CD4-positive, alpha-beta T cell treated with Interleukin-2 at 100 ng/mL for 4 hours (primary cell): ENCODE data around the gene ANKRD33B.

Experiments used
- DNase-seq: peaks from one replicate; pipeline ENCODE4 v3.0.0-alpha.2; 2020; ENCODE audit warnings: low spot score

ANKRD33B gene

DNA sequence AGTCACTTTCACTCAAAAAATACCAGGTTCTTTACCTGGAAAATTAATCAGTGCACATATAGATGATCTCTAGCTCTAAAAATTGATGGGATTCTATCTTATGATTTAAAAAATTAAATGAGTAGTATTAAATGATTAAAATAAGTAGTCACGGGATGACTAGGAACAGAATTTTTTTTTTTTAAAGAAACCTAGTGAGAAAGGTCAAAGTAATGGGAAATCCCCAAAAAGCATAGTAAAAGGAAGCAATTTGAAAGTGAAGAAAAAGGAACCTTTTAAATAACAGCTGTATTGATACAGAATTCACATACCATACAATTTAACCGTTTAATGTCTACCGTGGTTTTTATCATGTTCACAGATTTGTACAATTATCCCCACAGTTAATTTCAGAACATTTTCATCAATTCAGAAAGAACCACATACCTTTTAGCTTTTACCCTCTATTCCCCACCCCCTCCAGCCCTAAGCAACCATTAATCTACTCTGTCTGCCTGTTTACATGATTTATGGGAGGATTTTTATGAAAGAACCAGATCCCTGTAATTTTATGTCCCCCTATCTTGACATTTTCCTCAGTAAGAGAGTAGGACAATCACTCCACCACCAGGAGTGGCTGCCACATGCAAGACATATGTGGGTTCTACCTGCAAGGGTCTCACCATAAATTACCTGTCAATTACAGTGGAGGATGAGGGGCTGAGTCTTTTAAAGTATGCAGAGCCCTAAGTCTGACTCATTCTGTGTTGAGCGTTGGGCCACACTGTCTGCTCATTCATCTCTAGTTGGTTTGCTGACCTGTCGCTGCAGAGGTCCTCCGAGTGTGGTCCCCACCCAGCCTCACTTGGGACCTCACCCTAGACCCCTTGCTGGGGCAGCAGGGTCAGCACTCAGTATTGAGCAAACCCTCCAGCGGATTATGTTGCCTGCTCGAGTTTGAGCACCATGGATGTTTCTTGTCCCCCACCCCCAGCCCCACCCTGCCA lies 16.0 kb downstream of the ANKRD33B start:
- no peak for DNase-seq

DNA sequence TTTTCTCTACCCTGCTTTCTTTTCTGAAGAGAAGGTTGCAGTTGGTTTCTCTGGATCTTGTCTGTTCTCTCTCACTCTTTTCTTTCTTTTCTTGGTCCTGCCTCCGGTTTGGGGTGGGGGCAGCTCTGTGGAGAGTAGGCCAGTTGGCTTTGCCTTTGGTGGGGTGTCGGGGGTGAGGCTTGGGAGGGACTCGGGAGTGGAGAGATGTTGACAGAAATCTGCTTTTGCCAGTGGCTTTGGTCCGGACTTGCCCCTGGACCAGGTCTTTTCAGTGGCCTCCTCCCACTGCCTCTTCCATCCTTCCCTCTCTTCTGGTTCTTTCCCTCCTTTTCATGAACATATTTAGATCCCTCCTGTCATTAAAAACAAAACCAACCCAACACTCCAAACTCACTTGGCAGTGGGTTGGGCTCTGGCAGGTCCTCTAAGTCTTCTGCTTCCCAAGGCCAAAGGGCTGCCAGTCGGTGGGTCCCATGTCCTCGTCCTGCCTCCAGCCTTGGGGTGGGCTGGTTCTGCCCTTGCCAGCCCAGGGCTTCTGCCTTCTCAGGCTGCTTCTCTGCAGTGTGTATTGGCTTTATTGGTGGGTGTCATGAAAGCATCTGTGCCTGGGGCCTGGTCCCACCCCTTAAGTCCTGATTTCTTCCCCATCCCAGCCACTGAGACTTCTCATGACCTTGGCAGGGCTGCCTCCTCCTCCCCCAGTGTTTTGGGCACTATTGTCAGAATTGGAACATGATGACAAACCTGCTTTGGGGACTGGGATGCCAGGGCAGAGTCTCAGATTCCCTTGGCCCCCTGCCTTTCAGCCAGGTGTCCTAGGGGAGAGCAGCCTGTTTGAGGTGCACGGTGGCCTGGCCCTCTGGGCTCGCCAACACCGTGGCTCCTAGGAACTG lies 16.9 kb downstream of the ANKRD33B start:
- DNase-seq, result no peak

DNA sequence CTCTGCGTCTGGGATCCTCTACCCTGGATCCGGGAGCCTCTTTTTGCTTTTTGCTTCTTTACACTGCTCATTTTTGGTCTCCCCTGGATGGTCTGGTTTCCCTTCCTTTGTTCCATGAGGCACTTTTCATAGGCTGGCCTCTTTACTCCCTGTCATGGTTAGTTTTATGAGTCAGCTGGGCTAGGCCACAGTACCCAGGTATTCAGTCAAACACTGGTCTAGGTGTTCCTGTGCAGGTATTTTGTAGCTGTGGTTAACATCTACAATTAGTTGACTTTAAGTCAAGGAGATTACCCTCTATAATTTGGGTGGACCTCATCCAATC lies 17.5 kb downstream of the ANKRD33B start:
- DNase-seq, result no peak

- DNase-seq, result no peak
These were observed 18.1 kb downstream of the ANKRD33B start for GRCh38 chr5:10581867-10582511.

DNA sequence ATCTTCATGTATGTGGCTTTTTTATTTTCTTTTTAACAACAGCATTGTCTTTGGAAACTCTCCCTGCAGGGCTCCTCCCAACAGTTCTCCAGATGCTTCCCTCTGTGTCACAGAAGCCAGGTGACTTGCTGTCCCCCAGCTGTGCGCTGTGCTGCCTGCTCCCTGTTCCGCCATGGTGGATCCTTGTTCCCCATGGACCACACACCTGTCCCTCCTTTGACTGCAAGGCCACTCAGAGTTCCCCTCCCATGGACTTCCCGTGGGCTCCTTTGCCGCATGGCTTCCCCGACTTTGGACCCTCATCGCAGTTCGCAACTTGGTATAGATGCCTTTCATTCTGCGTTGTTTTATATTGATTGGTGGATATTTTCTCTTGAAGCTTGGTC lies 18.6 kb downstream of the ANKRD33B start:
- DNase-seq, result no peak

DNA sequence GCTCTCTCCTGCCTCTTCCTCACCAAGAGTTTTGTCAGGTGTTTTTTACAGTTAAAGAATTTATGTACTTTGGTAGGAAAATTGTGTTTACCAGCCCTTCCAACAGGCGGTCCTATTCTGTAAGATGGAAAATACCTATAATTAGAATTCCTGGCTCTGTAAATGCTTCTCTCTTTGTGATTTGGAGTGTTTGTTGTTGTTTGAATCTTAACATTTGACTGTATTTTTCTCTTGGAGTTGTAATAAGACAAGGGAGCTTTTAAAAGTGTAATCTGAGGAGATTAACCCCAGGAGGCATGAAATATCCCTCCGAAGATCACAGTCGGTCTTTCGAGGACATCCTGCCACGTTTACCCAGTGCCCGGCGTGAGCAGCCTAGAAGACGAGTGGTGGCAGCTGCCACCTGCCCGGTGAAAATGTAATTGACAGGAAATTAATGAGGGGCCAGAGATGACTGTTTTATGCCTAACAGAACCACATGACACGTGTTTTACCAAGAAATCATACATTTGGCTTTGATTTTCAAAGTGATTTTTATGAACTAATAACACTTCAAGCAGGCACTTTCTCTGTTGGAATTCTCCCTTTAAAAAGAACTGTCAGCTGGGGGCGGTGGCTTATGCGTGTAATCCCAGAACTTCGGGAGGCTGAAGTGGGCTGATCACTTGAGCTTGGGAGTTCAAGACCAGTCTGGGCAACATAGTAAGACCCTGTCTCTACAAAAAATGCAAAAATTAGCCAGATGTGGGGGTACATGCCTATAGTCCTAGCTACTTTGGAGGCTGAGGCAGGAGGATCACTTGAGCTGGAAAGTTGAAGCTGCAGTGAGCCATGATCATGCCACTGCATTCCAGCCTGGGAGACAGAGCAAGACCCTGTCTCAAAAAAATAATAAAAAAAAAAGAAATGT lies 20.0 kb downstream of the ANKRD33B start:
- DNase-seq, result no peak

GRCh38 chr5:10584714-10585517 lies 21.0 kb downstream of the ANKRD33B start:
- no peak for DNase-seq

GRCh38 chr5:10585518-10585915 lies 21.6 kb downstream of the ANKRD33B start:
- DNase-seq, result no peak

DNA sequence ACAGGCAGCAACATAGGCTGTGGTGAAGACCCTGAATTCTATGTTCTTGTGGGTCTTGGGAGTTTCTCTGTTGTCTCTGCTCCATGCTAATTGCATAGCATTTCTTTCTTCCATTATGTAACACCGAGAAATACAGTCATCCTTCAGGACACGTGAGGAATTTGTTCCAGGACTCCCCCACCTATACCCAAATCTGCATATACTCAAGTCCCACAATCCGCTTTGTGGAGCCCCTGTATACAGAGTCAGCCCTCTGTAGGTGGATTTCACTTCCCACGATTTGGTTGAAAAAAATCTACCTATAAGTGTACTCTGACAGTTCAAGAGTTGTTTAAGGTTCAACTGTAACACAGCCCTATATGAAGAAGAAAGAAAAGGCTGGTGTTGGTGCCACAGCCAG lies 22.1 kb downstream of the ANKRD33B start:
- DNase-seq, result no peak

DNA sequence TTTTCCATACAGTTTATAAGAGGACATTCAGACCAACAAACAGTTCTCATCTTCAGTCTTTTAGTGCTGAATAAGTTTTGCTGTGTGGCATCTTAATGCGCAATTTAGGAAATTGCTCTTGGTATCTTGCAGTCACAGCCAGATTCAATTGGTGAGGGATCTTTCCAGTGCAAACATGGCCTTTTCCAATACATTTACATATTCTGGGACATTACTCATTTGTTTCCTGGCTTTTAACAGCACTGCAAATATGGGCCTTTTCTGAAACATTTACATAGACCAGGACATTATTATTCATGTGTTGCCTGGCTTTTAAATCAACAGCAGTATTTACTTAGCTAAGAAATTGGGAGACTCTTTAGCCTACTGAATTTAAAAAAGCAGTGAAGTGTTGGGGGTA lies 22.7 kb downstream of the ANKRD33B start:
- no peak for DNase-seq

- DNase-seq, result no peak
These were observed 24.4 kb downstream of the ANKRD33B start for GRCh38 chr5:10588109-10588775.

DNA sequence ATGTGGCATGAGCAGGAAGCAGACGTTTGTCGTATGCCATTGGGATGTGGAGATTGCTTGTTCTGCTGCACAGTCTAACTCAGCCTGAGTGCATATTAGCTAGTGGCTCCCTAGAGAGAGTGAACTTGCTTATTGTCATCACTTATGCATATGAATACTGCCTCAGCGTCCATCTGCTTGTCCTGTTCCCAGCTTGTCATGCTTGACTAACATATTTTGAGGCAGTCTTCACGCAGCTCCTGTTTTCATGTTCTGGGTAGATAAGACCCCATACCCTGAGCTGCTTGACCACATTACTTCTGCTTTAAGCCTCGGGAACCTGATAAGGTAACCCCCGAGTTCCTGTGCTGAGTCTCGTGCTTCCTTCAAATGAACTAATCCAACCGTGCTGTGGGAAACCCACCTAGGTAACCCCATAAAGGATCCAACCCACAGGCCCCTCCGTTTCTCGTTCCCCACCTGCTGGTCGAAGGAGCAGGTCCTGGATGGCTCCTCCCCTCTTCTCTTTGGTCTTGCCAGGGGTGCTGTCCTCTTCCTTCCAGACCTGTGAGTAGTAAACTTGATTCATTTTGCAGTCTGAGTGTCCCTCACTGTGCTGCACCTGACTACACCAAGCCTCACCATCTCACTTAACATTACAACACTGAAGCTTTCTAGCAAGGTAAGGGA lies 25.0 kb downstream of the ANKRD33B start:
- DNase-seq, result no peak

- DNase-seq, result no peak
These were observed 26.5 kb downstream of the ANKRD33B start for GRCh38 chr5:10590226-10590999.

DNA sequence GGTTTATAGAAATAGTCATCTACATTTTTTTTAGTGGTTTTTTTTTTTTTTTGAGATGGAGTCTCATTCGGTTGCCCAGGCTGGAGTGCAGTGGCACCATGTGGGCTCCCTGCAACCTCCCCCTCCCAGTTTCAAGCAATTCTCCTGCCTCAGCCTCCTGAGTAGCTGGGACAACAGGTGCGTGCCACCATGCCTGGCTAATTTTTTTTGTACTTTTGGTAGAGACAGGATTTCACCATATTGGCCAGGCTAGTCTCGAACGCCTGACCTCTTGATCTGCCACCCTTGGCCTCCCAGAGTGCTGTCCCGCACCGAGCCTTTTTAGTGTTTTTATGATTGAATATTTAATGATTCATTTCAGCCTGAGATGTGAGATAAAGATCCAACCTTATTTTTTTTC lies 27.3 kb downstream of the ANKRD33B start:
- DNase-seq, result no peak

- no peak for DNase-seq
These were observed 28.1 kb downstream of the ANKRD33B start for GRCh38 chr5:10591966-10592365.

DNA sequence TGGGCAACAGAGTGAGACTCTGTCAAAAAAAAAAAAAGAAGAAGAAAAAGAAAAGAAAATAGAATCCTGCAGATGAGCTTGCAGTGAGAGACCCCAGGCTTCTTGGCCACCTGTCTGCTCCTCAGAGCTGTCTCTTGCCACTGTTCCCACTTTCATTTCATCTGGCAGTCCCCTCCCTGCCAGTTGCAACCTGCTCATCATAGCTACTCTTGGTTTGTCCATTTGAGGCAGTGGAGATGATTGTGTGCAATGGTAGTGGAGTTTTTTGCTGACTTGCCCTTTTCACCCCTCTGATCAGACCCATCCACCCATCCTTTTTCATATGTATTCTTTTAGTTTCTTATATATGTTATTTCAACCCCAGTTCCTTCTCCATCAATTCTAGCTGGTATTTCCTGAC lies 28.7 kb downstream of the ANKRD33B start:
- DNase-seq, result no peak

- no peak for DNase-seq
These were observed 29.8 kb downstream of the ANKRD33B start for GRCh38 chr5:10593531-10594181.

- no peak for DNase-seq
These were observed 30.8 kb downstream of the ANKRD33B start for GRCh38 chr5:10594591-10595210.
